HepG2 (cell line): Measurements from ENCODE around the gene TRPM6. TPM values are rescaled to one million over a fixed set of nuclear protein-coding genes. Genes with fewer than 3 reads are reported as not detected.

ENCODE experiments used
- ATAC-seq: fragments of 200-7000 bp; cut with Tn5 transposase; 3 replicates; pipeline ENCODE4 v1.9.1; 2020; ENCODE audit warnings: mild to moderate bottlenecking, moderate library complexity
- BruUV-seq: library from RNA; stranded (reverse); fragments of 400-500 nt; replicated peaks from 2 replicates; lab custom pipeline; 2021; lab: Mats Ljungman, UMichigan
- CTCF ChIA-PET: fragments of 300-600 bp; formaldehyde crosslinking; extraction: SDS; loops from one replicate; lab custom pipeline; 2021; ENCODE audit warnings: low total read pairs, inconsistent platforms, low intra/inter-chr PET ratio; lab: Yijun Ruan, JAX
- POLR2A ChIA-PET: fragments of 350-600 bp; sonication (Branson Sonifier 250); formaldehyde crosslinking; loops from one replicate; lab custom pipeline; 2020; ENCODE audit warnings: antibody characterized with exemption, inconsistent platforms; lab: Yijun Ruan, JAX
- DNase-seq: peaks from one replicate; pipeline ENCODE4 v3.0.0-alpha.2; 2015; ENCODE audit warnings: low spot score
- FAIRE-seq: peaks from 3 replicates; lab custom pipeline; 2011; peaks lifted over from hg19 to GRCh38; lab: Jason Lieb, UNC
- H2AFZ ChIP-seq: one replicate; pipeline ENCODE4 v1.6.1; 2011; ENCODE audit warnings: low read length, inconsistent platforms
- H3K27ac ChIP-seq: fragments of 300-600 bp; 3 replicates; pipeline ENCODE4 v1.8.0; 2011; ENCODE audit warnings: mixed run types, mild to moderate bottlenecking, mixed read lengths, low read length, inconsistent platforms; ENCODE audit not compliant: insufficient read depth; ENCODE audit errors: extremely low read length
- H3K27me3 ChIP-seq, 2 experiments: fragments of 200-600 bp in 1 of 2; 2 replicates in 1 of 2; 3 replicates in 1 of 2; pipeline versions ENCODE4 v1.6.0 to v1.8.0; 2011; ENCODE audit warnings: low read length in 2 of 2, mild to moderate bottlenecking in 2 of 2, moderate library complexity in 2 of 2, inconsistent platforms in 1 of 2; ENCODE audit not compliant: insufficient read depth in 2 of 2, control insufficient read depth in 1 of 2
- H3K36me3 ChIP-seq, 2 experiments: fragments of 200-600 bp in 1 of 2; replicated peaks in 1 of 2; 2 replicates in 1 of 2; 3 replicates in 1 of 2; pipeline versions ENCODE4 v1.5.1 to v1.8.0; 2011; ENCODE audit warnings: low read length in 2 of 2, inconsistent platforms in 1 of 2; ENCODE audit not compliant: insufficient read depth in 2 of 2, control insufficient read depth in 1 of 2
- H3K4me1 ChIP-seq: 2 replicates; pipeline ENCODE4 v1.5.1; 2012; ENCODE audit warnings: low read length, inconsistent platforms; ENCODE audit not compliant: insufficient read depth
- H3K4me2 ChIP-seq: 2 replicates; pipeline ENCODE4 v1.6.0; 2011; ENCODE audit warnings: low read depth, low read length, inconsistent platforms
- H3K4me3 ChIP-seq, 3 experiments: fragments of 200-600 bp in 1 of 3; sonication (generic), shearing (Covaris generic) in 1 of 3; replicated peaks in 1 of 3; 2 replicates each; pipeline ENCODE4 v1.5.1; 2011 to 2016; ENCODE audit warnings: low read length in 3 of 3, inconsistent platforms in 2 of 3, low read depth in 2 of 3, mild to moderate bottlenecking in 2 of 3, control low read depth in 1 of 3, mixed read lengths in 1 of 3; ENCODE audit not compliant: insufficient read depth in 1 of 3
- H3K79me2 ChIP-seq: one replicate; pipeline ENCODE4 v1.6.1; 2011; ENCODE audit warnings: low read length, inconsistent platforms; ENCODE audit not compliant: insufficient read depth
- H3K9ac ChIP-seq: 2 replicates; pipeline ENCODE4 v1.6.0; 2011; ENCODE audit warnings: mild to moderate bottlenecking, low read depth, low read length, inconsistent platforms; ENCODE audit not compliant: insufficient read depth
- H3K9me3 ChIP-seq: 2 replicates; pipeline ENCODE4 v1.5.1; 2012; ENCODE audit warnings: mild to moderate bottlenecking, low read length
- H4K20me1 ChIP-seq: 2 replicates; pipeline ENCODE4 v1.6.0; 2011; ENCODE audit warnings: inconsistent platforms, mild to moderate bottlenecking, low read length, moderate library complexity; ENCODE audit not compliant: insufficient read depth
- ARNT2 ChIP-seq: sonication (generic); formaldehyde crosslinking; IDR thresholded peaks from 2 replicates; pipeline ENCODE4 v1.8.0; 2022; ENCODE audit warnings: mild to moderate bottlenecking, low read depth, missing genetic modification reagents, moderate library complexity
- FOXA1 ChIP-seq, 2 experiments: fragments of 450-650 bp in 1 of 2; sonication (generic) in 1 of 2; formaldehyde crosslinking in 1 of 2; IDR thresholded peaks; 2 replicates each; pipeline versions ENCODE4 v1.4.0 to v1.6.1; 2016 to 2020; ENCODE audit warnings: missing genetic modification reagents in 1 of 2
- NKX3-1 ChIP-seq: sonication (generic); formaldehyde crosslinking; IDR thresholded peaks from 2 replicates; pipeline ENCODE4 v1.5.0; 2020; ENCODE audit warnings: missing genetic modification reagents
- NR1H2 ChIP-seq: sonication (generic); formaldehyde crosslinking; IDR thresholded peaks from 2 replicates; pipeline ENCODE4 v1.8.1; 2022; ENCODE audit warnings: low read depth, missing genetic modification reagents, borderline replicate concordance
- ZBTB1 ChIP-seq: sonication (generic); formaldehyde crosslinking; IDR thresholded peaks from 2 replicates; pipeline ENCODE4 v1.4.0; 2020; ENCODE audit warnings: missing genetic modification reagents, borderline replicate concordance
- ZFP62 ChIP-seq: sonication (generic); formaldehyde crosslinking; IDR thresholded peaks from 2 replicates; pipeline ENCODE4 v1.4.0; 2020; ENCODE audit warnings: missing genetic modification reagents
- ZKSCAN8 ChIP-seq: IDR thresholded peaks from 2 replicates; pipeline ENCODE4 v1.6.1; 2016; ENCODE audit warnings: borderline replicate concordance, missing genetic modification reagents, missing compliant biosample characterization
- ZNF232 ChIP-seq: sonication (generic); formaldehyde crosslinking; IDR thresholded peaks from 2 replicates; pipeline ENCODE4 v1.4.0; 2020; ENCODE audit warnings: missing genetic modification reagents, borderline replicate concordance
- WGBS: methylation state at CpG from one replicate; pipeline ENCODE4 v1.1.6; 2017; ENCODE audit warnings: low lambda C conversion rate; 5-methylcytosine and 5-hydroxymethylcytosine counted together
- in situ Hi-C: cut with HindIII; loops from 2 replicates; pipeline ENCODE4 v1.10.0; 2017; ENCODE audit warnings: low pct_unique_long_range_greater_than_20kb; ENCODE audit not compliant: extremely low pct_ligation_motif_present
- intact Hi-C: fragments of 100-400 bp; cut with micrococcal nuclease; formaldehyde crosslinking; loops from one replicate; pipeline ENCODE4 v1.10.0; 2022; ENCODE audit not compliant: unreplicated experiment
- polyA plus RNA-seq, 8 experiments: library from polyadenylated mRNA; depleted of rRNA in 3 of 8; stranded (reverse) in 7 of 8; unstranded in 1 of 8; fragments of >200 nt; fragmentation: Illumina TruSeq in 4 of 8; extraction: Trizol in 4 of 8; gene quantifications; 2 replicates each; pipeline versions ENCODE4 v1.2.1 to v1.2.3, GENCODE V29; 2011 to 2016; ENCODE audit warnings: low read depth in 4 of 8, missing spikeins in 1 of 8, mixed read lengths in 1 of 8; ENCODE audit not compliant: insufficient read depth in 1 of 8
- total RNA-seq, 5 experiments: library from RNA; depleted of rRNA; stranded (reverse); fragments of >200 nt; fragmentation: Illumina TruSeq; extraction: Trizol; gene quantifications; 2 replicates each; pipeline ENCODE4 v1.2.3, GENCODE V29; 2016; ENCODE audit warnings: low read depth in 1 of 5
- TF ChIP-seq, protein P1 (sequence below): sonication (generic); formaldehyde crosslinking; IDR thresholded peaks from 2 replicates; pipeline ENCODE4 v1.4.0; 2020; ENCODE audit warnings: missing genetic modification reagents
- TF ChIP-seq, protein P2 (sequence below): sonication (generic); formaldehyde crosslinking; conservative IDR thresholded peaks from 2 replicates; pipeline ENCODE4 v1.4.0; 2020; ENCODE audit warnings: missing genetic modification reagents

TRPM6 gene
- total and polyA plus RNA-seq, 2 of the 13 experiments (the other 11 are each of a cell fraction or from before 2014, with no cell fraction given), result 0.01 to 0.09 TPM

DNA sequence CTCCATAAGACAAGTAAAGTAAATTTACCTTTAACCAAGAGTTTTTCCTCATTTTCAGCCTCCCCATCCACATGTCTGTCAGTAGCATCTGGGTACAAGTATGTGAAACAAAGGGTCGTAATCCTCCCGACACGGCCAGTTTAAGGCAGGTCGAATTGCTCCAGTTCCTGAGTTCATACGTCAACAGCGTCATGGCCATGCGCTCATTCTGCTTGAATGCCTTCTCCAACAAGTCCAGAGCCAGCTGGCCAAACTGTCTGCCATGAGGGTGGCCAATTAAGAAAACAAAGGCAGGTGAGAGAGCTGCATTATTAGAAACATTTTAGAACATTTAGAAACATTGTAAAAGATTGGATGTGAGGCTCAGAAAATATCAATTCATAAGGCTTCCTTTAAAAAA is 87.5 kb downstream of the TRPM6 start:
- Histone ChIP-seq H3K4me1 (peaks cover 8% of the 10 kb centered on the region), H3K27me3 (no peaks in the 10 kb centered on the region), H3K9me3 (no peaks in the 10 kb centered on the region), H3K36me3 (no peaks in the 10 kb centered on the region), H3K79me2 (no peaks in the 10 kb centered on the region), H4K20me1 (no peaks in the 10 kb centered on the region), H3K4me2 (no peak overlapping the region), H3K27ac (no peak overlapping the region), H3K9ac (no peak overlapping the region), H2AFZ (no peak overlapping the region), H3K4me3 (no peak overlapping the region)
- FAIRE-seq (no peak), DNase-seq (no peak), ATAC-seq (no peak)
- in situ Hi-C loops, result no loop called here
- POLR2A ChIA-PET, result interaction anchor here (0.7 kb wide), 1 partner anchor 17 kb away, joined by 3 read pairs; no protein-coding TSS in a partner anchor
- WGBS, result 90% methylated on average over 7 of the region's 7 CpGs
- TF ChIP-seq, protein P1, sequence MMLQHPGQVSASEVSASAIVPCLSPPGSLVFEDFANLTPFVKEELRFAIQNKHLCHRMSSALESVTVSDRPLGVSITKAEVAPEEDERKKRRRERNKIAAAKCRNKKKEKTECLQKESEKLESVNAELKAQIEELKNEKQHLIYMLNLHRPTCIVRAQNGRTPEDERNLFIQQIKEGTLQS (CRISPR knock-in tag), result no peak
- no peak for TF ChIP-seq ZNF232 (CRISPR knock-in tag)
- TF ChIP-seq NKX3-1 (CRISPR knock-in tag), result no peak
- intact Hi-C loops, result no loop called here
- no TSS peak for BruUV-seq
- CTCF ChIA-PET, result no interaction called here

GRCh38 chr9:74795803-74796202 is 91.9 kb downstream of the TRPM6 start:
- no peak overlapping the region for H3K27ac ChIP-seq
- no peak overlapping the region for H3K9ac ChIP-seq
- no peaks in the 10 kb centered on the region for H3K9me3 ChIP-seq
- no peak for TF ChIP-seq ZKSCAN8 (CRISPR knock-in tag)
- no peak for TF ChIP-seq FOXA1 (IDR thresholded peaks at IDR 0.05)
- no peak for TF ChIP-seq FOXA1 (CRISPR knock-in tag; IDR thresholded peaks at IDR 0.05)
- TF ChIP-seq, protein P2, sequence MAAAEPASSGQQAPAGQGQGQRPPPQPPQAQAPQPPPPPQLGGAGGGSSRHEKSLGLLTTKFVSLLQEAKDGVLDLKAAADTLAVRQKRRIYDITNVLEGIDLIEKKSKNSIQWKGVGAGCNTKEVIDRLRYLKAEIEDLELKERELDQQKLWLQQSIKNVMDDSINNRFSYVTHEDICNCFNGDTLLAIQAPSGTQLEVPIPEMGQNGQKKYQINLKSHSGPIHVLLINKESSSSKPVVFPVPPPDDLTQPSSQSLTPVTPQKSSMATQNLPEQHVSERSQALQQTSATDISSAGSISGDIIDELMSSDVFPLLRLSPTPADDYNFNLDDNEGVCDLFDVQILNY, result no peak
- TF ChIP-seq ZFP62 (CRISPR knock-in tag), result no peak
- TF ChIP-seq NR1H2 (CRISPR knock-in tag), result no peak
- no peak for TF ChIP-seq ZBTB1
- no peak for TF ChIP-seq ARNT2 (CRISPR knock-in tag)
- no peak overlapping the region for H3K4me3 ChIP-seq
- H3K4me1 ChIP-seq, result no peaks in the 10 kb centered on the region
- ChIA-PET POLR2A (no interaction called here), CTCF (no interaction called here)
- no peaks in the 10 kb centered on the region for H3K27me3 ChIP-seq
- no peak for DNase-seq
- in situ Hi-C loops (no loop called here), intact Hi-C loops (no loop called here)
- H3K4me2 ChIP-seq, result no peak overlapping the region
- FAIRE-seq, result no peak
- H3K36me3 ChIP-seq, result no peaks in the 10 kb centered on the region
- ATAC-seq, result no peak
- BruUV-seq, result no TSS peak
- no peak overlapping the region for H2AFZ ChIP-seq
- 0% methylated on average over 1 of the region's 1 CpG for WGBS
- H3K79me2 ChIP-seq, result no peaks in the 10 kb centered on the region
- H4K20me1 ChIP-seq, result no peaks in the 10 kb centered on the region
